HG02852 (cell line): ENCODE measurements around the gene ACHE.

Source experiments
- ATAC-seq: cut with Tn5 transposase; IDR thresholded peaks from one replicate; pipeline ENCODE4 v1.9.1; 2021; ENCODE audit warnings: mild to moderate bottlenecking, moderate library complexity; ENCODE audit not compliant: unreplicated experiment

Gene ACHE

GRCh38 chr7:100886142-100886935 is 9.3 kb downstream of the ACHE start:
- no peak for ATAC-seq

GRCh38 chr7:100885440-100886141 is 10.1 kb downstream of the ACHE start:
- no peak for ATAC-seq

DNA sequence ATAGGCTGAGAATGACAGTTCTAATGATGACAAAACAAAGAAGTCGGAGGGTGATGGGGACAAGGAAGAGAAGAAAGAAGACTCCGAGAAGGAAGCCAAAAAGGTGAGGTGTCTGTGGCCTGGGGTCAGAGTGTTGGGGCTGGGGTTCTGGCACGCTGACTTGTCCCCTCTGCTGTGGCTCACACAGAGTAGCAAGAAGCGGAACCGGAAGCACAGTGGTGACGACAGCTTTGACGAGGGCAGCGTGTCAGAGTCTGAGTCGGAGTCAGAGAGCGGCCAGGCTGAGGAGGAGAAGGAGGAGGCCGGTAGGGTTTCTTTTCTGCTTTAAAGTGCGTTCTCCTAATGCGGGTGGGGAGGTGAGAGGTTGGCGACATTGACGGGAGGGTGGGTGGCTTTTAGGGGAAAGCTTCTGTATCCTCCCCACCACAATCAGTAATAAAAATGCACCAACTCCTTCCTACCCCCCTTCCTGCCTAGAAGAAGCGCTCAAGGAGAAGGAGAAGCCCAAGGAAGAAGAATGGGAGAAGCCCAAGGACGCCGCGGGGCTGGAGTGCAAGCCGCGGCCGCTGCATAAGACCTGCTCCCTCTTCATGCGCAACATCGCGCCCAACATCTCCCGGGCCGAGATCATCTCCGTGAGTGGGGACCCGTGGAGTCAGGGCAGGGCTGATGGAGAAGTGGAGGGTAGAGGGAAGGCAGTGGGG is 10.8 kb downstream of the ACHE start:
- ATAC-seq, result no peak

- no peak for ATAC-seq
Measured at GRCh38 chr7:100882785-100883526, 12.7 kb downstream of the ACHE start.

GRCh38 chr7:100882201-100882600 is 13.5 kb downstream of the ACHE start:
- no peak for ATAC-seq

GRCh38 chr7:100881136-100881535 is 14.6 kb downstream of the ACHE start:
- no peak for ATAC-seq

DNA sequence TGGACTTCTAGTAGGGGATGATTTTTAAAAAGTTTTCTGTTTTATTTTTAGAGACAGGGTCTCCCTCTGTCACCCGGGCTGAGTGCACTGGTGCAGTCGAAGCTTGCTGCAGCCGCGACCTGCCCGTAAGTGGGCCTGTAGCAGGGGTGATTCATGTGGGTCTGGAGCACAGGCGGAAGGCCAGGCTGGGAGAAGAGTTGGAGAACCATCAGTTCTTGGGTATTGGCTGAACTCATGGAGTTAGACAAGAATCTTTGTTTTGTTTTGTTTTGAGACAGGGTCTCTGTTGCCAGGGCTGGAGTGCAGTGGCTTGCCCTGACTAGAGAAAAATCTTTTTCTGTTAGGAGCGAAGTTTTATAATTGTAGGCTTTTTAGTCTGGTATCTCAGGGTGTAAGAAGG is 15.0 kb downstream of the ACHE start:
- ATAC-seq, result no peak

- ATAC-seq, result no peak
Measured at GRCh38 chr7:100879685-100880261, 15.9 kb downstream of the ACHE start.

DNA sequence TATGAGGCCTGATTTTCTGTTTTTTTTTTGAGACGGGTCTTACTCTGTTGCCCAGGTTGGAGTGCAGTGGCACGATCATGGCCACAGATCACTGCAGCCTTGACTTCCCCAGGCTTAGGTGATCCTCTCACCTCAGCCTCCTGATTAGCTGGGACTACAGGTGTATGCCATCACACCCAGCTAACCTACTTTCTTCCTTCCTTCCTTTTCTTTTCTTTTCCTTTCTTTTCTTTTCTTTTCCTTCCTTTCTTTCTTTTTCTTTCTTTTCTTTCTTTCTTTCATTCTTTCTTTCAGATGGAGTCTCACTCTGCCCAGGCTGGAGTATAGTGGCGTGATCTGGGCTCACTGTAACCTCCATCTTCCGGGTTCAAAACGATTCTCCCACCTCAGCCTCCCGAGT is 17.0 kb downstream of the ACHE start:
- ATAC-seq, result no peak

DNA sequence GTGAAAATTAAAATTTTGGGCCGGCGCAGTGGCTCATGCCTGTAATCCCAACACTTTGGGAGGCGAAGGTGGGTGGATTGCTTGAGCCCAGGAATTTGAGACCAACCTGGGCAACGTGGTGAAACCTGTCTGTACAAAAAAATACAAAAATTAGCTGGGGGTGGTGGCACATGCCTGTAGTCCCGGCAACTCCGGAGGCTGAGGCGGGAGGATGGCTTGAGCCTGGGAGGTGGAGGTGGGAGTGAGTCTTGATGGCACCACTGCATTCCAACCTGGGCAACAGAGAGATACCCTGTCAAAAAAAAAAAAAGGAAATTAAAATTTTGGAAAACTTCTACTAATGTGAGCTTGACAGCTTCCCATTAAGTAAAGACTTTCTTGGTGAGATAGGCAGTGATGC is 17.7 kb downstream of the ACHE start:
- ATAC-seq, result no peak

DNA sequence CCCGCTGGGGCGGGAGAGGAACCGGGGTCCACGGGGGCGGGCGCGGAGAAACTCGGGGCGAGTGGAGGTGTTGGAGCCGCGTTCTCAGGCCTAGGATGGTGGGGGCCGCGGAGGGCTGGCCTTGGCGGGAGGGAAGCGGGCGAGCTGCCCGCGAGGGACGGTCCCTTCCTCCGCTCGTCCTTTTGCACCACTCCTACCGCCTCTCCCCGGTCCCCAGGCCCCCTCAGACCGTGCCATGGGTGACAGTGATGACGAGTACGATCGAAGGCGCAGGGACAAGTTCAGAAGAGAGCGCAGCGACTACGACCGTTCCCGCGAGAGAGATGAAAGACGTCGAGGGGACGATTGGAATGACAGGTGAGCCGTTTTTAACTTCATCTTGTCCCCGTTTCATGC is 20.3 kb downstream of the ACHE start:
- peak; percentile 39 for ATAC-seq

GRCh38 chr7:100874577-100875355 is 20.9 kb downstream of the ACHE start, which contains the start of gene SRRT:
TSS of gene SRRT (plus strand) at chr7:100875103. CDS start at chr7:100875591, 488 bp downstream.
- peak; percentile 90 for ATAC-seq

GRCh38 chr7:100874300-100874576 is 21.4 kb downstream of the ACHE start:
- ATAC-seq, result no peak

DNA sequence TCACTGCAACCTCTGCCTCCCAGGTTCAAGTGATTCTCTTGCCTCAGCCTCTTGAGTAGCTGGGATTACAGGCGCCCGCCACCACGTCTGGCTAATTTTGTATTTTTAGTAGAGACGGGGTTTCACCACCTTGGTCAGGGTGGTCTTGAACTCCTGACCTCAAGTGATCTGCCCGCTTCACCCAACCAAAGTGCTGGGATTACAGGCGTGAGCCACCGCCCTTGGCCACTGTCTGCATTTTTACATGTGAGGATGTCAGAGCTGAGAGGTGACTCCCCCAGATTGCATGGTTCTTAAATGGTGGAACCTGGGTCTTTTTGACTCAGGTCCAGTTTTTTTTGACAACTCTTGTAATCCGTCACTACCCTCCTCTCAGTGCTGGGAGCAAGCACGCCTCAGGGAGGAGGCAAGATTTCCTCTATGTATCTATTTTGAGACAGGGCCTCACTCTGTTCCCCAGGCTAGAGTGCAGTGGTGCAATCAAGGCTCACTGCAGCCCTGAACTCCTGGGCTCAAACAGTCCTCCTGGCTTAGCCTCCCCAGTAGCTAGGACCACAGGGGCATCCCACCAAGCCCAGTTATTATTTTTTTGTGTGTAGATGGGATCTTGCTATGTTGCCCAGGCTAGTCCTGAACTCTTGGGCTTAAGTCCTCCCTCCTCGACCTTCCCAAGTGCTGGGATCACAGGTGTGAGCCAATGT is 21.9 kb downstream of the ACHE start:
- ATAC-seq, result no peak

- ATAC-seq, result peak; percentile 17
Measured at GRCh38 chr7:100867776-100868485, 27.8 kb downstream of the ACHE start.

DNA sequence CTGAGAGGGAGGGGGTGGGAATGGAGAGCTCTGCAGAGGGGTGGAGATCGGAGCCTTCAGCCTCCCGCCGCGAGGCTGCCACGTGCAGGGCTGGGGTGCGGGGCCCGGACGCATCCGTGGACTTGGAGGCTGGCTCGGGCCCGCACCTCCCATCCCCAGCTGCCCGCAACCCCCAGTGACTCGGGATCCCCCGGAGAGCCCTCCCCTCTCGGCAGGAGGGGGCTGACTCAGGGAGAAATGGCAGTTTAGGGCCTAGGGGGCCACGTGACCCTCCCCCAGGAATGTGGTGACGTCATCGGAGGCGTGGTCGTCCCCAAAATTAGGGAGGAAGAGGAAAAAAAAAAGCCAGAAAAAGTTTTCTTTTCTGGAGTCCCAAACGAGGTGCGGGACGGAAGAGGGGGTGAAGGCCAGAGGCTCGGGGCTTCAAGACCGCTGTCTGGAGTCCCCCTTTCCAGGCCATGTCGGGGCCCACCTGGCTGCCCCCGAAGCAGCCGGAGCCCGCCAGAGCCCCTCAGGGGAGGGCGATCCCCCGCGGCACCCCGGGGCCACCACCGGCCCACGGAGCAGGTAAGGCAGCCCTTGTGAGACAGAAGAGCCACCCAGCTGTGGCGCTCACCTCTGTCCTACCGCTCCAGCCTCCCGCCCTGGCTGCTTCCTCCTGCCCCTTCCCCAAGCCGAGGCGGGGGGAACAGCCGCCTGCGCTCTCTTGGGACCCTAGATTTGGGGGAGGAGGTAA is 28.5 kb downstream of the ACHE start, which contains the start of gene TRIP6:
TRIP6 (plus strand) TSS at position 348 of the 736 bp plus-strand sequence; CDS start at position 459, 111 bp downstream.
- ATAC-seq, result peak; percentile 54

DNA sequence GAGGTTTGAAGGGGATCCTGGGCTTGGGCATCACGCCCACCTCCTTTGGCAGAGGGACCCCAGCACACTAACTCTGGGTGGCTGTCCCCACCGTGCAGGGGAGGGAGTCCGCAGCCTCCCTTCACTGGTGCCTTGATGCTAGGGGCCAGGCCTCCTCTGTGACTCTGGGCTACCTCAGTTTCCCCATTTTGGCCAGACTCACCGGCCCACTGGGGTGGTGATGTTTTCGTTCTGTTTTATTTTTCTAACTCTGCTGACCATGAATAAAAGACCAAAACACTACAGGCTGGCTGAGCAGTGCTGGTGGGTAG is 29.0 kb downstream of the ACHE start:
- ATAC-seq, result no peak
